ENCODE measurements around the gene SLC25A12. TPM values are rescaled to one million over a fixed set of nuclear protein-coding genes. Genes with fewer than 3 reads are reported as not detected.
"Not testable (repeated sequence)": the region's sequence is repeated elsewhere in the genome, so short reads cannot be mapped to it uniquely, and the experiment has no call there.

SLC25A12 gene
- total RNA-seq, 1 donor from 2014 or later: 12.2 TPM

GRCh38 chr2:171789956-171790355, 104.1 kb downstream of the SLC25A12 start:
- no peak for ATAC-seq

- ATAC-seq: no peak
These were observed 105.6 kb downstream of the SLC25A12 start for GRCh38 chr2:171788316-171788993.

- no peak for ATAC-seq
These were observed 106.5 kb downstream of the SLC25A12 start for GRCh38 chr2:171787333-171788072.

GRCh38 chr2:171785450-171785849, 108.6 kb downstream of the SLC25A12 start:
- ATAC-seq: no peak

GRCh38 chr2:171778515-171778914, 115.5 kb downstream of the SLC25A12 start:
- ATAC-seq: no peak

GRCh38 chr2:171774581-171774980, 119.5 kb downstream of the SLC25A12 start:
- ATAC-seq: not testable (repeated sequence)

GRCh38 chr2:171772373-171772772, 121.7 kb downstream of the SLC25A12 start:
- no peak for ATAC-seq

- no peak for ATAC-seq
These were observed 122.6 kb downstream of the SLC25A12 start for GRCh38 chr2:171771463-171771862.

- ATAC-seq: no peak
These were observed 130.4 kb downstream of the SLC25A12 start for GRCh38 chr2:171763602-171764001.

GRCh38 chr2:171762879-171763573, 131.0 kb downstream of the SLC25A12 start:
- no peak for ATAC-seq

GRCh38 chr2:171761176-171761575, 132.9 kb downstream of the SLC25A12 start:
- not testable (repeated sequence) for ATAC-seq

GRCh38 chr2:171758762-171759161, 135.3 kb downstream of the SLC25A12 start:
- not testable (repeated sequence) for ATAC-seq

- ATAC-seq: no peak
These were observed 139.6 kb downstream of the SLC25A12 start for GRCh38 chr2:171754254-171754939.

- ATAC-seq: no peak
These were observed 146.7 kb downstream of the SLC25A12 start for GRCh38 chr2:171747371-171747770.

- ATAC-seq: no peak
These were observed 148.2 kb downstream of the SLC25A12 start for GRCh38 chr2:171745806-171746205.

GRCh38 chr2:171745141-171745540, 148.9 kb downstream of the SLC25A12 start:
- ATAC-seq: no peak

GRCh38 chr2:171742760-171743159, 151.3 kb downstream of the SLC25A12 start:
- ATAC-seq: no peak

GRCh38 chr2:171741189-171741588, 152.9 kb downstream of the SLC25A12 start:
- ATAC-seq: no peak

- no peak for ATAC-seq
These were observed 157.9 kb downstream of the SLC25A12 start for GRCh38 chr2:171735991-171736710.

All from esophagus mucosa (tissue), 1 donor.